NOMO-1 (cell line): Measurements from ENCODE around the gene PACRG.

ENCODE experiments used
- DNase-seq, 2 experiments: peaks; one replicate each; lab custom pipeline; 2025; ENCODE audit not compliant: unreplicated experiment in 2 of 2; lab: John Stamatoyannopoulos, UW

PACRG gene

DNA sequence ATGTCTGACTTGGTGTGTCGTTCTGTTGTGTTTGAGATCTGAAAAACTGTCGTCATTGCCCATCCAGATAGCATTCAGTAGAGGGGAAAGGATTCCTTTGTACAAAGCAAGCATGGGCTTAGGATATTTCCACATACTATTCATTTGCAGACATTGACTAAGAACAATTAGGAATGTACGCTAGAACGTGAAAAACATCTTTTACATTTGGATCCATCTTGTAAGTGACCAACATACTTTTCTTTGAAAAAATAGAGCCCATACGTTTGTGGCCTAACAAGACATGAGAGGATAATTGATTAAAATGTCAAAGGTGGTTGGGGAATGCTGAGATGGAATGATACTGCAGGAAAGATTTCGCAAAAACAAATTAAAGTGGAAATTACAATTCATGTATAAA, 461.0 kb downstream of the PACRG start:
- DNase-seq = no peak

DNA sequence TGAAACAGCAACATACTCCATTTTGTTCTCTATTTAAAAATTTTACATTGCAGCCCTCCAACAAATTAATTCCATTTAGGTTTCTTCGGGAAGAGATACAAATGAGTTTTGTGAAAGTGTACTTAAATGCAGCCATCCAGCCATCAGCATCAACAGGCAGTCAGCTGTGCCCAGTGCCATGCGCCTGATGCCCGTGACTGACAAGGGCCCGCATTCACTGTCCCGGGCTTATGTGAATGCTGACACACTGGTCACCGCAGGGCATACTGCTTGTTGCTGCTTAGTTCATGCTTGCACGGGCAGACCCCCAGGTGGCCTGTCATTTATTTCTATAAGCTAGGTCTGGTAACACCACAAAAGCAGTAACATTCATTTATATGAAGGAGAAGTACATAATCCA, 461.8 kb downstream of the PACRG start:
- DNase-seq = no peak

DNA sequence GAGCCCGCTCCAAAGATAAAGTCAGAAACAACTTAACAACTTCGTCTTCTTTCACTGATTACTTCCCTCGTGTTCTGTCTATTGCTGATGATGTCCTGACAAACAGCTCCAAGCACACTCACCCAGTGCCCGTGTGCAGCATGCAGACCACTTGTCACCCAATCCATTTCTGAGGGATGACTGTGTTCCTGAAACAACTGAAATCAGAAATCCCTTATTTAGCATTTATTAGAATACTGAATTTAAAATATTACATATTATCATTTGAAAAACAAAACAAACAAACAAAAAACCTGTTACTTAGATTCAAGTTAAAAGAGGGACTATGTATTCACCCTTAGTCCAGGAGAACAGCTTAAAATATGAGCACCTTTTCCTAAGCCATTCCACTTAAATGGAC, 463.0 kb downstream of the PACRG start:
- DNase-seq = no peak

DNA sequence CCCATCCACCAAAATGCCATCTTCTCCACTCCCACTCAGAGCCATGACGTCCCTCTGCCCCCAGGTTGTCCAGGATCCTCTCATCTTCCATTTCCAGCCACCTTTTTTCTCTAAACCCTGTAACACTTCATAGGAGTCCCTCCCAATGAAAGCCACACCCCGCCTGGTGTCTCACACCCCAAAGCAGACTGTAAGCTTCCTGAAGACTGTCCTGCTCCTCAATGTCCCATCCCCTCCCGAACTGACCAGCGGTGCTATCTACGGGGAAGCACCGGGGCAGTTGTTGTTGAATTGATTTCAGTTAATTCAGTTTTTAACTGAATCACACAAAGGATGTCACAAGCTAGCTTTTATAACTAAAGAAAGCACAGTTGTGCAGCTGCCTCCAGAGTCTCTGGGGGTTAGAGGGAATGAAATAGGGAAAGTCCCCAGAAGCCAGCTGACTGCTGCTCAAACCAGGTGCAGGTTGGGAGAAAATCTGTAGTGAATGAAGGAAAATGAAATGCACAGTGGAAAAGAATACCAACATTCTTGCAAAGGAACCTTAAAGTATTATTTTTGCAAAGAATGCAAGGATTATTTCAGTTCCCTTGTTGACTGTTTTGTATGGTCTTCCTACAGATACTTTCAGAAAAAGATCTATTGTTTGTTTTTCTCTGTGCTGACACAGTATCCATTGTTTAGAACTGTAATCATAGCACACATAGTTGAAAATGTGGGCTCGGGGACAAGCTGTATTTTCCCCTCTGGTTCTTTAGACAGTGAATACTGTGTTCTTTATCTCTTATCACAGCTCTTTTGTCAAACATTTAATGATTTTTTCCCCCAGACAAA, 464.1 kb downstream of the PACRG start:
- no peak for DNase-seq

DNA sequence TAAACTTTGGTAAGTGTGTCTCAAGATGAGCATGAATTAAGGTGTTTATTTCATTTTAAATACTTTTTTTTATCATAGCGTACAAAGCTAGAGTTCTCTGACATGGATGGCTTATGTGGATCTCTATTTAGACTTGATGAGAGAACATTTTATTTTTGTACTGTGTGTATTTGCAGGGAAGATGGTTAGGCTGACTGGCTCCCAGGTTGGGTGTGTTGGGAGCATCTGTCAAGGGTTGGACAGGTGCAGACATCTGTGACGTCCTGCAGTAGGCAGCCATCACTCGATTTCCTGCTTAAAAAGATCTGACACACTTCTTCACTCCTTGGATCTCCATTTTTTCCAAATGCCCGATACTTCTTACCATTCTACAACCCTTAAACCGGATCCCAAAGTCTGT, 464.8 kb downstream of the PACRG start:
- DNase-seq = no peak

DNA sequence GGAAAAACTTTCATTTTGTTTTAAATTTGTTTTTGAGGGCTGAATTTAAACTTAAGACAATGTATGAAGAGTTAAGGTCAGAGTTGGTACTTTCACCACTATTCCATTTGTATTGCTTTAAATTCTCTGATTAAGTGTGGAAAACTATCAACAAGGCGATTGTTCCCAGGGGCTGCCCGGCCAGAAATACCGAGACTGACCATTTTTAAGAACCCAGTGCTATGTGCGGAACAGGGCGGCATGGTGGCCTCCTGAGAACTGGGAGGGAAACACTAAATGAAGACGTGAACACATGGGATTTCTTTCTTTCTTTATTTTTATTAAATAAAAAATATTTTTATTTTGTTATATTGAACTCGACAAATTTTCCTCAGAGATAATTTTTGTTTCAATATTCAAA, 465.6 kb downstream of the PACRG start:
- no peak for DNase-seq

DNA sequence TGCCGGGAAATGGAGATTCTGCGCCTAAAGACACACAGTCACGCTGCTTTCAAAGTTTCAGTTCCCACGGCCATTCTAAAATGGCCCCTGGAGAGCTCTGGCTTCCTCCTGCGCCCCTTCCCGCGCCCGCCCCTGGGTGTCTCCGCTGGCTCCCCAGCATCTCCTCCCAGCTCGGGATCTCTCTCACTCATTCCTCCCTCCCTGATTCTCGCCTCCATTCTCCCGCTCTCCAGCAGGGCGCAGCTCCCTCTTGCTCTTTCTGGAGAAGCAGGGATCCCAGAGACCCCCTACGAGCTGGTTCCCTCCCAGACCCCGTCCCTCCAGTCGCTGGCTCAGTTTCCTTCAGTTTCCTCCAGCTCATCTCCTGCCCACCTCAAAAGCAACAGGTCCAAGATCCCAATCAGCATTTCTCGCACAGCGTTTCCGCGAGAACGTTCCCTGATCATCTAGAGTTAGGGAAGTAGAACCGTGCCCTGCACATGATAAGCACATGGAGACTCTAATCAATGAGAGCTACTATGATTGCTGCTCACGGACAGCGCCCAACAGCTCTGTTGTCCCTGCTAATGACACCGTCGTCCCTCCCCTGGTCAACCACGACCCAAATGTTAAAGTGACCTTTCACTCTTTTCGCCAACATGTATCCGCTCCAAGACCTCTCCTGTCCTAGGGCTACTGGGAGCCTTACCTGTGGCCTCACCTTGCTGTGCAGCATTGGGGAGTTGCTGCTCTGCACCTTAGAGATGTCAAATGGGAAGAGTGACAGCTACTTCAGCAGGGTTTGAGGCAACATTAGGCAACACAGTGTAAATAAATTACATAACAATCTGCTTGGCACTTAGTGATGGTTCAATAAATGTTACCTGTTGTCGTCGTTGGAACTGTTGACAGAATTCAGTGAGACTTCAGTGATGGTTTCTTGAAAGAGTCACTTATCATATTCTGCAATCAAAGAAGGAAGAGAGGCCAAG, 468.2 kb downstream of the PACRG start:
- DNase-seq = no peak

DNA sequence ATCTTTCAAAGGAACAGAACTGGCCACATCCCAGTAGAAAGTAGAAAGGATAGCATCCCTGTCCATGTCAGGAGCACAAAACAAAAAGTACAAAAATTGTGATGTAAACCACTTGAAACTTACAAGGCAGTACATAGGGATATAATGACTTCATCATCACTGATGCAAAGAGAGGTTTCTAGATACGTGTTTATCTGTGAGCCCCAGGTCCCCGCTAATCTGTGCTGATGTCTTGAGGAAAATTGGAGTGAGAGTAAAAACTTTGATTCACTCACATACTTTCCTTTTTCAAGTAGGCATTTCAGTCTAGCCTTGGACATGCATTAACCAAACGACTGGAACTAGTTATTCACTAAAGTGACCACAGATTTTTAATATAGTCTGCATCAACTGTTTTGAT, 470.1 kb downstream of the PACRG start:
- no peak for DNase-seq

DNA sequence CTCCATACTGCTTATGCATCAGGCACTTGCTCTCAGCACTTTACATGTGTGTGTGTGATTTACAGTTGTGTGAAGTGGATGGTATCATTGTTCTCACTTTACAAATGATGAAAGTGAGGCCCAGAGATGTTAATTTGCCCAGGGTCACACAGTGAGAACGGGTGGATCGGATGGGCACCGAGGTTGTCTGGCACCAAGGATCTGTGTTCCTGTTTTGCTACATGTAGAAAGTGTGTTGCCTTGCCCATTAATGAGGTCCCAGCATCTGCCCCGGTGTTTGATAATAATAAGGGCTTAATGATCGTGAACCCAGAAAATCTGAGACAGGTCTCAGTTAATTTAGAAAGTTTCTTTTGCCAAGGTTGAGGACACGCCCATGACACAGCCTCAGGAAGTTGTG, 470.6 kb downstream of the PACRG start:
- no peak for DNase-seq

DNA sequence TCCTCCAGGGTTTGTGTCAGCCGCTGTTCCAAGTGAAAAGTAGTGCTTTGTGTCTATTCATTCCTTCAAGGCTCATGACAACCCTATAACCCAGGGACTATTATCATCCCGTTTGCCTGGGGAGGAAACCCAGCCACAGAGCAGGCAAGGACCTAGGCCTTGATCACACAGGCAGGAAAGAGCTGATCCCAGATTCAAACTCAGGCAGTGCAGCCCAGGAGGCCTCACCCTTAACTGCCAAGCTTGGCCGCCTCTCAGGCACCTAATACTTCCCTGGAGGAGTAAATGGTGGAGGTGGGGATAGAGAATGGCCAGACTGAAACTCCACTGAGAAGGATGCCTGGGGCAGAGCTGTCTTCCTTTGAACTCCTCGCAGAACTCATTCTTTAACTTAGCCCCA, 471.6 kb downstream of the PACRG start:
- no peak for DNase-seq

DNA sequence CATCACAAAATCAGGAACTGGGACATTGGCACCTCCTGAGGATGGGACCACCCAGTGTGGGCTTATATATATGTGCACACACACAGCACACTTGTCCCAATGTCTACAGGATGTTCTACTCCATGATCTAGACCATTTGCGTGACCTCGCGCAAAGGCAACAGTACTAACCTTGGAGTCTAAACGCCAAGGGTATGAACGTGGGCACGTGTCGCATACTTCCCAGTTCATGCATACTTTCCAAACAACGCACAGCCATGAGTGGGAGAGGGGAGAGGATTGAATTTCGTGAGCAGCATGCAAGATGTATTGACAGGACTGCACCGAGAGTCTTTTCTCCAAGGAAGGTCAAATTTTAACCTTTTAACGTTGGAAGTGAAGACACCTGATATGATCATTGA, 472.5 kb downstream of the PACRG start:
- DNase-seq = no peak

DNA sequence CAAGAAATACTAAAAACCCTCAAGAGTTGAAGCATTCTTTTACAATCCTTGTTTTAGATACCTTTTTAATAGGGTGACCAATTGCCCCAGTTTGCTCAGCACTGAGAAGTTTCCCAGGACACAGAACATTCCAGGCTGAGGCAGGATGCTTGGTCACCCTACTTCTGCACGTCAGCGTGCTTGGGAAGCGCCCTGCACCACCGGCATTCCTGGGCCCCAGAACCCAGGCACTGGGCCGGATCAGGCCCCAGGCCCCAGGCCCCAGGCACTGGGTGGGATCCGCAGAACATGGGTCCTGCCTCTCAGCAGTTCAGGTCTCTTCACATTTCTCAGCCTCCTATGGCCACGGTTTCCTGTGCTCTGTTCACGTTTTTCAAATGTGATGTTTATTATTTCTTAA, 472.9 kb downstream of the PACRG start:
- no peak for DNase-seq

DNA sequence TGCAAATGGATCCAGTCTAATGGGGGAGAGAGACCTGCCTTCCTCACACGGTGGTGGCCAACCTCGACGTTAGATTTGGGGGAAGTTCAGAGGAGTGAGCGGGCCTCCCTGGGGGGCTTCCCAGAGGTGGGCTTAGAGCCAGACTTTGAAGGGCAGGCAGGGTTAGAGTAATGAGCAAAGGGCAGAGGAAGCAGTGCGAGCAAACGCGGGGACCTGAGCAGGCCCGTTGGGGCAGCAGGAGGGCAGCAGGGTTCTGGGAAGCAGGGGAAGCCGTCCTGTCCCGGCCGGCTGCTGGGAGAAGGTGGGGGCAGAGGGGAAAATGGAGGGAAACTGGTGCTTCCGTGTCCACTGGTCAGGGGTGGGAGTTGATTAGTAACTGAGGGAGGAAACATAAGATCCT, 474.1 kb downstream of the PACRG start:
- DNase-seq = no peak

DNA sequence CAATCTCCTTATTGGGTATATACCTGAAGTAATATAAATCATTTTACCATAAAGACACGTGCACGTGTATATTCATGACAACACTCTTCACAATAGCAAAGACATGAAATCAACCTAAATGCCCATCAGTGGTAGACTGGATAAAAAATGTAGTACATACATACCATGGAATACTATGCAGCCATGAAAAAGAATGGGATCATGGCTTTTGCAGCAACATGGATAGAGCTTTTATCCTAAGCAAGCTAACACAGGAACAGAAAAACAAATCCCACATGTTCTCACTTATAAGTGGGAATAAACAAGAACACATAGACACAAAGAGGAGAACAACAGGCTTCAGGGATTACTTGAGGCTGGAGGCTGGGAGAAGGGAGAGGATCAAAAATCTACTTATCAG, 478.4 kb downstream of the PACRG start:
- DNase-seq = no peak

DNA sequence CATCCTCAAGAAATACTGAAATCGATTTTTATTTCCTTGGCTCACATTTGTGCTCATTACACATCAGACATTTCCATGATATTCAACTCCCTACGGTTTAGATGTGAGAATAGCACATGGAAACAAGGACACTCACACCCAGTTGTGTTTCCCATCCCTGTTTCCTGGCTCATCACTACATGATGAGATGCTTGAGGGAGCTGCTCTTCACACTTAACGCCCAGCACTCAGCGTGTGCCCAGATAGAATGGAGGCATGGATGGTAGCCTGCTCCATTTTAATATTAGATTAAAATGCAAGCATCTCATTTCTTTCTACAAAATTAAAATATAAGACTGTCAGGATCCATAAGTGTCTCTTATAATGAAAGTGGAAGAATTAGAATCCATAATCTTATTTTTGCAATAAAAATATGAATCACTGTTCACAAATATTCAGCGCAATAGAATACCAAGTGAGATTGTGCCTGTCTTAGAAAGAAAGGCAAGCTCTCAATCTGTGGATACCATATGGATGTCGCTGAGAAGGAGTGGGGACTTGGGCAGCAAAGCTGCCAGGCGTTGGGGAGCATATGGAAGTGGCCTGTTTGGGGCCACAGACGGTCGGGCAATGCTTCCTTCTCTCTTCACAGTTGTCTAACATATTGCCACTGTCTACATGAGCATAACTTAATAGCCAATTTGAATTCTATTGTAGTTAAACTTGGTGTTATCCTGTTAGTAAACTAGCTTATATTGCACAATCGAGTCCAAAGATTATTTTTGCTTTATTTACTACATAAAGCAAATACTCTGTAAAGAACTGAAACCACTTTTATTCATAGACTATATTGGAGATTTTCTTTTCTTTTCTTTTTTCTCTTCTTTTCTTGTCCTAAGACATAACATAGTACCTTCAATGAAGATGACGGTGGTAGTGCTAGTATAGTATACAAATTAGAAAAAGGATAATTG, 479.9 kb downstream of the PACRG start:
- no peak for DNase-seq

DNA sequence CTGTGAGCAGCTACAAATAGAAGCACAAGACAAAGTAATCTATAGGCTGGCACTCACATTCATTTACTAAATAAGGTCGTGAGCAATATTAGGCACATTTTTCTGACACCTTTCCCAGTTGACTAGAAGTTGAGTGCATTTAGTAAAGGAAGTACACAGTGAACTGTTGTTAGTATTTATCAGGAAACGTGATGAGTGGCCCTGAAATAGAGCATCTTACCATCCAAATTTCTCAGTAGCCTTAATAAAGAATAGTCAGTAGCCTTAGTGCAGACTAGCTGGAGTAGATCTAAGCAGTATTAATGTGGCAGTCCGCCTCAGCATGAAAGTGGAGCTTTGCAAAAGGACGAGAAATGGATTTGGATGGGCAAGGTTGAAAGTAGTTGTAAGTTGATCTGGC, 481.2 kb downstream of the PACRG start:
- DNase-seq = no peak

DNA sequence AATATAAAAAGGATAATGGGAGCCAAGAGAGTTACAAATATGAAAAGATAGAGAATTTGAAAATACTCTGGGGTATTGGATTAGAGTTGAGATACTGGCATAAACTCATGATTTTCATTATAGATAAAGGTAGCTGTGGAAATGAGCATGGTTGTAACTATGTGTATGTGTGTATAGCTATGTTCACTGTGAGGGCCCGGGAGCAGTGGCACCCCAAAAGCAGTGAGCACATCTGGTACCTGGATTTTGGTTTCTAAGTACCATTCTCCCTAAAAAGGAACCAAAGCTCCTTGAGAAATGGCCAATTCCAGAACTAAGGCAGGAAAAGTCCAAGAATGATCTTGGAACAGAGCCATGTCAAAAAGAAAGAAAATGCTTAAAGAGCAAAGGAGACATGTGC, 484.3 kb downstream of the PACRG start:
- no peak for DNase-seq

DNA sequence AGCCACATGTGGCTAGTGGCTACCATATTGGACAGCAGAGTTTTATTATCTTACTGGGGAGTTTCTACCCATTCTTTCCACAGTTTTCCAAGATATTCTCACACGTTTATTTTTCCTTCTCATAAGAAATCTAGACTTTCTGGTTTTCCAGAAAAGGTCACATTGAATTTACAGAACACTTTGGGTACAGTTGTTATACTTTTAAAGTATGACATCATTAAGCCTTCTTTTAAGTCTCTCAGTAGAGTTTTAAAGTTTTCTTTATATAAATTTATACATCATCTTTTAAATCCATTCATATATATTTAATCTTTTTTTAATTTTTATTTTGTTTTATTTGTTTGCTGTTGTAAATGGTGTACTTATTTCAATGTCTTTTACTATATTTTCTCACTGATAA, 486.5 kb downstream of the PACRG start:
- no peak for DNase-seq

DNA sequence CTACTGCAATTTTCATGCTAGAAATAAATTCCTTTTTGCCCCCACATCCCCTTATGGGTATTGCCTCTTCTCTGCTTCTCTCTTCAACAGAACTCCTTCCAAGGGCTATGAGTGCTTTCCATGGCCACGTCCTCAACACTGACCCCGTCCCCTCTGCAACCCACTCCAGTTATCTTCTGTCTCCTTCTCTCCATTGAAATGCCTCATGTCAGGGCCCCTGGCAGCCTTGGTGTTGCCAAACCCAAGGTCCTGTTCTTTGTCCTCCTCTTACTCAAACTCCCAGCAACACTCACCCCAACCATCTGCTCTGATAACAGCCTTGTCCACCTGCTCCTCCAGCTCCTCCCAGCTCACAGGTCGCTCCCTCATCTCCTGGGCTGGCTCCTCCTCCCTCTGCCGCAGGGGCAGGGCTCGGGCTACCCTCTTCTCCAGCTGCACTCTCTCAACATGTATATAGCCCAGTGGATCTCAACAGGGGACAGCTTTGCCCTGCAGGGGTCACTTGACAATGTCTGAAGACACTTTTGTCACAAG, 490.7 kb downstream of the PACRG start:
- no peak for DNase-seq

DNA sequence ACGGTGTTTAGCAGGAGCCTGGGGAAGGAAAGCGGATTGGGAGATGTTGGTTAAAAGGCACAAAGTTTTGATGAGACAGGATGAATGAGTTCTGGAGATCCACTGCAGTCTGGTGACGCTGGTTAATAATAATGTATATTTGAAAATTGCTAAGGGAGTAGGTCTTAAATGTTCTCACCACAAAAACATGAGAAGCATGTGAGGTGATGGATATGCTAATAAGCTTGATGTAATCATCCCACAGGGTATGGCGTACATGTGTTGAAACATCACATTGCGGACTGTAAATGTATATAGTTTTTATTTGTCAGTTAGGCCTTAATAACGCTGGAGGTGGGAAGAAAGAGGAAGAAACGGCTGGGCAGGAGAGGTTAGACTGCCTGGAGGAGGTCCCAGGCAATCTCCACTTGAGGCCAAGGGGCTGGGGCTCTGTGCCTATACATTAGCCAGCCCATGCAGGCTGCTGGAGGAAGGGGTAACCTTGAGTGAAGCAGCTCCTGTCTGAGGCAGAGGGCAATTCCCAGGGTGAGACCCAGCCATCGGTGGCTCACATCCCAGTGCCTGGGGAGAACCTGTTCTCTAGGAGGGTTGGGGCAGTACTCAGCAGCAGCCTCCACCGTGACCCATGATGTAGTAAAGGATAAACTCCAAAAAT, 498.5 kb downstream of the PACRG start:
- no peak for DNase-seq
